ENCODE results near the gene NEK6.

The NEK6 gene

DNA sequence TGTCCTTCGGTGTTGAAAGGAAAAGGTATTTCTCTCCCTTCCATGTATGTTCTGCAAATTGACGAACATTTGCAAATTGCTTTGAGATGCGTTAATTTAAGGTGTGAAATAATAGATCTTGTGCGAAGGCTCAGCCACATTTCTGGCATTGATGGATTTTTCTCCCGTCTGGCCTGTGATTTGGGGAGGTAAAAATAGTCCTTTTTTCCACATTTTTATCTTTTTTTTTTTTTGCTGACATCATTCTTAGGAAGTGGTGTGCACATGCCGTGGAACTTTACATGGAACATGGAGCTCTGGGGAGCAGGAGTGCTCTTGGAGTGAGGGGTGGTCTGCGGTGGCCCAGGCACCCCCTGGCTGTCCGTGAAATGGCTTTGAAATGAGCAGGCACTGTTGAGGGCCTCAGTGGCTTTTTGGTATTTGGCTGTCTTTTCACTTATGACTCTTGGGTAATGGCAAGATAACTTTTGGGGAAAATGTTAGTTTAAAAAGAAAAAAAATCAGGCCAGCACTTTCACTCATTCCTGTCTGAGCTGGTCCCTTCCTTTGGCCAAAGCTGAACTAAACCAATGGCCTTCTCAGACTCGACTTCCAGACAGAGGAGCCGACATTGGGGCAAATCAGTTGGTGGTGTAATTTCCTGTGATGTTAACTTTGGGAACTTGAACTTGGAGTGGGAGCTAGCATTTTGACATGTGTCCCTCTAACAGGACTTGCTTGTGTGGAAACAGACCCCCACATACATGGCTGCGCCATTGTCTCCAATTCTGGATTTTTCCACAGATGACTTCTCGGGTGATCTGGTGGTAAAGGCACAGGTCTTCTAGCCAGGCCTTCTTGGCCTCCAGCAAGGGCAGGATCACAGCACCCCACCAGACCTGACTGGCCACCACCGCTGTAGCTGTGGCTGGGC lies 4.2 kb downstream of the NEK6 start:
- DNase-seq (ENCODE audit: low read depth), result no peak

DNA sequence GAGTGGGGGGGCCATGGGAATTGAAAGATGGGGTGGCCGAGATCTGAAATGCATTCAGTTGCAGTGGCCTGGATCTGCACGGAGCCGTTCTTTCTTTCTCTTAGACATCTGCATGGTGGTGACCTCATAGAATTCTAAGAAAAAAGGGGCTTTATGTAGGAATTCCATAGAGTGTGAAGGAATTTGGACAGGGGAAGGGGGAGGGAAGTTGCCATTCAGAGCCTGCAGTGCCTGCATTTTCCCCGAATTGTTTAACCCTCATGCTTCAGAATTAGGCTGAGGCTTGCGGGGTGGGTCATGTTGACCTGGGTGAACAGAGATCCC lies 4.9 kb downstream of the NEK6 start:
- DNase-seq (ENCODE audit: low read depth), result no peak

DNA sequence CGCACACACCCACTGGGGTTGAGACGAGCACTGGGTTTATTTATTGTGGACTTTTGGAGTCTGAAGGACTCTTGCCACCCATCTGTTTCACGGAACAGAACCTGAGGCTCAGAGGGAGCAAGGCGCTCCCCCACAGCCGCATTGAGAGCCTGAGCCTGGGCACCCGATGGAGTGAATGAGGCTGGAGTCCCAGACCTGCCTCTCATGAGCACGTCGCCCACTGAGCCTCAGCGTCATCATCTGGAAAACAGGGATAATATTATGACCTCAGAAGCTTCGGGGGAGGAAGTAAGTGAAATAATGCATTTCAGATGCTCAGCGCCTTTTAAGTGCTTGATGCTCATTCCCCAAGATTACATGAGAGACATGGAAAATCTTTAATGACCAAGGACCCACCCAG lies 5.5 kb downstream of the NEK6 start:
- no peak for DNase-seq (ENCODE audit: low read depth)

DNA sequence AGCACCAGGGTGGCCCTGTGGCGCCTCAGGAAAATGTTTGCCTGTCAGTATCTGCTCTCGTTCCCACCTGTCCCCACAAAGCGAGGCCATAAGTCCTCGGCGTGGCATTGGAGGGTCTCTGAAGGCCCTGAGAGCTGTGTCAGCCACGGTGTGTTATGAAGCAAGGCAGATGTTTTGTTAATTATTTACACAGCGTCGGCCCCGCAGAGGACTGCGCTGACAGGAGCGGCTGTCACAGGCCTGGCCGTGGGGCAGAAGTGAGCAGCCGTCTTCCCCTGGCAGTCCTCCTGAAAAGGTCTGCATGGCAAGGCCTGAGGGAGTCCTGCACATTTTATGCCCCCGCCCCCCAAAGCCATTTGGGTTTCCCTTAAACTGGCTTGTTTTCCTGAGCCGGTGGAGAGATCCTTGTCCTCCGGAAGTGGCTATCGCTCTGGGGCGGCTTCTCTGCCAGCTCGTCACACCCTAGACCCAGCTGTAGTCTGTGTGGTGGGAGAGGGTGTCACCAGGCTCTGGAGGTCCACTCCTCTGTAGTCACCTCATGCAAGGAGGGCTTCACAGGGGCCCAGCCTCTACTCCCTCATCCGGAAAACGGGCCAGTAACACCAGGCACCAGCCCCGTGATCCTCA lies 6.2 kb downstream of the NEK6 start:
- no peak for DNase-seq (ENCODE audit: low read depth)

DNA sequence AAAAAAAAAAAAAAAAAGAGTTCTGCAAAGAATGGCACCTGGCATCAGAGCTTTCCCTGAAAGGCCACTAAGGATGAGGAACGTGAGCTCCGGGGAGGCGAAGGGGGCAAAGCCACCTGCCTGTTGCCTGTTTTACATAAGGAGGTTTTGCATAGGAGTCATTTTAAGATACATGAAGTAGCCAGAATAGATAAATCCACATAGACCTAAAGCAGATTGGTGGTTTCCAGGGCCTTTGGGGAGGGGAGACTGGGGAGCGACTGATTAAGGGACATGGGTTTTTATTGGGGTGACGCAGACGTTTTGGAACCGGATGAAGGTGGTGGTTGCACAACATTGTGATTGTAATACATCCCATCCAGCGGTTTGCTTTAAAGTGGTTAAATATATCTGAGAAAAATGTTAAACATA lies 7.1 kb downstream of the NEK6 start:
- peak; percentile 79 for DNase-seq (ENCODE audit: low read depth)

DNA sequence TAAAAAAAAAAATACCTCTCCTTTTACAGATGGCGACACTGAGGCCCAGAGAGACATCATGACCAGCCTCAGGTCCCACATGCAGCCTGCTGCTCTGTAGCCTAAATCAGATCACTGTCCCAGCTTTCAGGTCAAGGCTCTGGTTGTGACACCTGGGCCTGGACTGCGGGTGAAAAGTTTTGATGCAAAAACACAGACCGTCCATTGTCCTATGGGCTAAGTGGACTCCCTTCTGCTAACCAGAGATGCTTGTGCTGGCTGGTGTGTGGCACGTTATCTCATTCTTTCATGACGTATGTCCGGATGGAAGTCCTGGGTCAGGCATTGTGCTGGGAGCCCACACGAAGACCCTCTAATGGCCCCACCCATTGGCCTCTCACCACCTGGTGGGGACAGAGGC lies 7.8 kb downstream of the NEK6 start:
- DNase-seq (ENCODE audit: low read depth), result no peak

DNA sequence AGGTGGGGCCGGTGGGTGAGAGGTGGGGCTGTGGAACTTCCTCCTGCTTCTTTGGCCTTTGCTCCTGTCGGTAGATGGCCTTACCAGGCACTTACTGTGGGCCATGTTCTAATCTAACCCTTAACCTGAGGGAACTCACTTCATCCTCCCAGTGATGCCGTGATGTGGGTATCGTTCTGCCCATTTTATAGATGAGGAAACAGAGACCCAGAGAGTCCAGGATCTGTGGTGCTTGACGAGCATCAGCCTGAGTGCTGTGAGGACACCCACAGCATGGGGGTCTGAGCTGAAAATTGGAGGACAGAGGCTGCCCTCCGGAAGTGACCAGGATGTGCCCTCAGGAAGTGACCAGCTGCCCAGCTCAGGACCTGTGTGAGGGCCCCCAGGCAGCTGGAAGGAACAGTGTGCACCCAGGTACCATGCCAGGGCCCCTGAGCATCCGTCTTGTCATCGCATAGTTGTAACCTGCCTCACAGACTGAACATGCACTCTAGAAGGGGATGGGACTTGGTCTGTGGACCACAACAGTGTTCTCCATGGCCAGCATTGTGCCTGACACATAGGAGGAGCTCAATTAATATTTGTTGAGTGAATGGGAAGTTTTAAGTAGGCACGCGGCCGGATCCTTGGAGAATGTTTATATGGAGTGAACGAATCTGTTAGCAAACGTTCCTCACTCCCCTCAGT lies 8.5 kb downstream of the NEK6 start:
- no peak for DNase-seq (ENCODE audit: low read depth)

DNA sequence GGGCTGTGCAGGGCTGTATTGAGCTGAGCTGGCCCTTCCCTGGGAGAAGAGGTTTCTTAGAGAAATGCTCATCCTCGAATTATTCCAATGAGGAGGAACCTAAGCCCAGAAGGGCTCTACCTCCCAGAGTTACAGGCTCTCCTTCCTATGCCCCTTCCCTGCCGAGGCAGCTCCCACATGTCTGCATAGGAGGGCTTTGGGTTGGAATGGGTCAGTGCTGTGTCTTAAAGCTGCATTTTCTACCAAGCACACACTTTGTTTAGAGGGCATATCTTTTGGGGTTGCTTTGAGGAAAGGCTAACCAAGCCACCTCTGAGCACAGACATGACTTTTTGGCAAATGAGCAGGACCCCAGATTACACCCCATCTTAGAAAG lies 9.1 kb downstream of the NEK6 start:
- DNase-seq (ENCODE audit: low read depth), result no peak

DNA sequence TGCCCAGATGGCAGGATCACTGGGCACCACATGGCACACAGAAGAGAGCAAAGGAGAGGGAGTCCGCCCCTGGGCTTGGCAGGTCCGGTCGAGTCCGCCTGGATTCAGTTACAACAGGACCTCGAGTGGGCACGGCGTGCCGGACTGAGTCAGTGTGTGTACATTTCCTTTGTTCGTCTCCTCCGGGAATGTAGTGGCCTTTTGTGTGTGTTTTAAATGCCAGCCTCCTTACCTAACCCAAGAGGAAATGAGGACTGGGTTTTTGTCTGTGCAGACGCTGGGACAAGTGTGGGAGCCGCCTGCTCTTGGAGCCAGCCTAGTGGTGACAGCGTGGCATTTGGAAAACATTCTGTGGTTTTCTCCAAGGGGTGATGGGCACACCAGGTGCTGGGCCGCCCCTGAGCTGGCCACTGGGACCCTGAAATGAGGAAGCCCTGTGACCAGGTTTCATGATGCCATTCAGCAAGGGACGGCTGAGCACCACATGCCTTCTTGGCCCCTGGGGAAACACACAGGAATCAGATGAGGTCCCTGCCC lies 9.6 kb downstream of the NEK6 start:
- no peak for DNase-seq (ENCODE audit: low read depth)

DNA sequence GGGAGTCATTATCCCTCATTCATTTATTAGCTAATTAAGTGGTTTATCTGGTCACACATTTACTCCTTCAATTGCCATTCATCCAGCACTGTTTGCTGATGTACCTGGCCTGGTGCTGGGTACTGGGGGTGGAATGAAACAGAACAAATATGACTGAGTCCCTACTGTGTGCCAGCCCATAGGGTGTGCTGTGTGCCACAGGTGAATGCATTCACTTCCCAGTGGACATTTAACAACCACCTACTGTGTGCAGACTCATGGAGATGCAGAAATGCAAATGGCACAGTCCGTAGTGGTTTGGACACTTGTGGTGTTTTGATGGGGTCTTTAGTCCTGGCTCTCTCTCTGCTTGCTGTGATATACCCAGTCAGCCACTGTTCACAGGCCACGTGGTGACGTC lies 10.5 kb downstream of the NEK6 start:
- no peak for DNase-seq (ENCODE audit: low read depth)

DNA sequence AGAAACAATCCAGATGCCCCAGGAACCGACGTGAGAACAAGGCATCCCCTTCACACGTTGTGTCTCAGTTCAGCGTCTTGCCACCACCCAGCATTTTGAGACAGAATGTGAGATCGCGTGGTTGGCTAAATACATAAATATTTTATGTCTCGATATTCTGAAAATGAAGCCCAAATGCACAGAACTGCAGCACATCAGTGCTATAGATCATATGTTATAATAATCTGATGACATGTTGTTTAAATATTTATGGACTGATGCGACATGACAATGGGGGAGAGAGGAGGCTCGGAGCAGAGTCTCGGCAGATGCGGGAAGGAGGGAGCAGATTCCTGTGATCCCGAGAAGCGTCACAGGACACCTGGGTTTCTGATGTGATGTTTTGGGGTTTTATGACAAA lies 10.9 kb downstream of the NEK6 start:
- DNase-seq (ENCODE audit: low read depth), result no peak

DNA sequence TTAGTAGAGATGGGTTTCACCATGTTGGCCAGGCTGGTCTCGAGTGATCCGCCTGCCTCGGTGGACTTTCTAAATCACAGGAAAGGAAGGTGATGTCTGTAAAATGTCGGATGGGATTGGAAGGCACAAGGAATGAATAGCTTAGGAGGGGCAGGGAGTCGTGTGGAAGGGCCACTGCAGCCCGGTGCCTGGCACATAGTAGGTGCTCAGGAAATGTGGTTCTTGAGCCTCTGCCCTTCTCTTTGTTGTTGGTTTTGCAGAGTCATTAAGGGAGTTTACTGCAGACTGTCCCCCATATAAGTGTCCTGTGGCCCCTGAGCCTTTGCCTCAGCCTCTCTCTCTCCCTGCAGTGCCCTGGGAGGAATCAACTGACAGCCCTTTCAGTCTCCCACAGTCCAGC lies 11.8 kb downstream of the NEK6 start:
- DNase-seq (ENCODE audit: low read depth), result no peak

DNA sequence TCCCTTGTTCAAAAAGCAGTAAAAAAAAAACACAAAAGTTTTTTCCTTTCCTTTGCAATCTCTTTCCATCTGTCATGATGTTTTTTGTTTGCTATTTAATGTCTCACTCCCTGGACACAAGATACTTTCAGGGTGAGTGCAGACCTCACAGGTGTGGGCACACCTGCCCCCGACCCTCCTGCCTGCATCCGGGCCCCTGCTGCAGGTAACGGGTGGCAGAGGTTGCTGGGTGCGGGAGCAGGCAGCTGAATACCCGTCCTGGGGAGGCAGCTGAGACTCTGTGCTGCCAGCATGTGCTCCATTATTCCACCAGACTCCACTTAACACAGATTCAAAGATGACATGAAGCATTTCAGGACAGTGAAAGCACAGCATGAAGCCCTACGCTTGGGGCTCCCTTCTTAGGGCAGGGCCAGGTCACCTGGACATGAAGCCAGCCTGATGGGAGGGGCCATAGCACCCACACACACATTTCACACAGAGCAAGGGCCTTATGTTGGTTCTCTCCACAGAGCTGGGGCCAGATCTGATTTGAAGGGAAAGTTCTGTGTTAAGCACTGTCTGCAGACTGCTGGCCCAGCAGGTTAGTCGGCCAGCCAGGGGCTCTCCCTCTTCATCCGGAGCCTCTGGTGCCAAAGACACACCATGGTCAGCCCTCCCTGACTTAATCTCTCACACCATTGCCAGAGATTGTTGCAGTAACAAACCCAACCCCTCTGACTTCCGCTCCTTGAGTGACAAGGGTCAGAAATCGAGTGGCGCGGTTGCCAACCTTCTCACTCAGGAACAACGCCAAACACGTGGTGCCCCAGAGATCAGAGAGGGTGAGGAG lies 13.0 kb downstream of the NEK6 start:
- no peak for DNase-seq (ENCODE audit: low read depth)

DNA sequence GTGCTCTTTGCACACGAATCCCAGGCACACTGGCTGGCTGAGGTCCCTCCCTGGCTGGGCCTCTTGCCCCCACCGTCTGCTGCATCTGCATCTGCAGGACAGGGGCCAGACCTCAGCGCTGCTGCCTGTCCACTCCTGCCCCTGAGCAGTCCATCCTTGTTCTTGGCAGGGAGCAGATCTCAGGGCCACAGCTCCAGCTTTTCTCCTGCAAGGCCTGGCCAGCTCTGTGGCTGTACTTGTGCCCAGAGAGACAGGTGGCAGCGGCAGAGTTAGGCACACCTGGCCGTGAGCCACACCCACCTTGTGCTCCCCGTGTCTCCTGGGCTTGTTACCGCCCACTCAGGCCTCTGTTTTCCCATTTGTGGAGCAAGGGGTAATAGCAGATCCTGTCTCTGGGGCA lies 13.9 kb downstream of the NEK6 start:
- DNase-seq (ENCODE audit: low read depth), result no peak

DNA sequence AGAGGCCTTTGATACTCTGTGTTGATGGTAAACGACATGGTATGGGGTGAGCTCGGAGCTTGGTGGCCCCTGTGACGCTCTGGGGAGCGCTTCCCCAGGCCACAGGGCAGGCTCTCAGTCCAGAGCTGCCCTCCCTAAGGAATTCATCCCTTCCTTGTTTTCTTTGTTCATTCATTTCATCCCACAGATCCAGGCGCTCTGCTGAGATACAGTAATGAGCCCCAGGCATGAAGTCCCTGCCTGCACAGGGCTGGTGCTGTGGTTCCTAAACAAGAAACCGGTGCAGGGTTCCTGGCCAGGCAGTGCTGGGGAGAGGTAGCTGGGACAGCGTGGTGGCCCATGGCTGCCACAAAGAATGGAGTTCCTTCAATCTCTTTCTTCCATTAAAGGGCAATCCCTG lies 14.4 kb downstream of the NEK6 start:
- no peak for DNase-seq (ENCODE audit: low read depth)

DNA sequence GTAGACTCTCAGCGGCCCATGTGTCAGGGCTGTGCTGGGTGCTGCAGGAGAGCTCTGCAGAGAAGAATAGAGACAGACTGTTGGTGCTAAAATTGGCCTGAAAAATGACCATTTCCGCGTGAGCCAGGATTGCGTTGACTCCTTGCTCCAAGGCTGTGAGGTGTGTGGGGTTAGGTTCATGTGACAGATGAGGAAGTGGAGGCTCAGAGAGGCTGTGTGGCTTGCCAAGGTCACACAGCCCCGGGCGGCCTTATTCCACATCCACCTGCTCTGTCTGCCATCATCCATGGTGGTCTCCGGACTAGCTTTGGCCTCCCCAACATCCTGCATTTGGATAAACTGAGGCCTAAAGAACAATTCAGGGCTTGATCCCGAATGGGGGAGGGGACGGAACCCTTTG lies 15.2 kb downstream of the NEK6 start:
- DNase-seq (ENCODE audit: low read depth), result no peak

DNA sequence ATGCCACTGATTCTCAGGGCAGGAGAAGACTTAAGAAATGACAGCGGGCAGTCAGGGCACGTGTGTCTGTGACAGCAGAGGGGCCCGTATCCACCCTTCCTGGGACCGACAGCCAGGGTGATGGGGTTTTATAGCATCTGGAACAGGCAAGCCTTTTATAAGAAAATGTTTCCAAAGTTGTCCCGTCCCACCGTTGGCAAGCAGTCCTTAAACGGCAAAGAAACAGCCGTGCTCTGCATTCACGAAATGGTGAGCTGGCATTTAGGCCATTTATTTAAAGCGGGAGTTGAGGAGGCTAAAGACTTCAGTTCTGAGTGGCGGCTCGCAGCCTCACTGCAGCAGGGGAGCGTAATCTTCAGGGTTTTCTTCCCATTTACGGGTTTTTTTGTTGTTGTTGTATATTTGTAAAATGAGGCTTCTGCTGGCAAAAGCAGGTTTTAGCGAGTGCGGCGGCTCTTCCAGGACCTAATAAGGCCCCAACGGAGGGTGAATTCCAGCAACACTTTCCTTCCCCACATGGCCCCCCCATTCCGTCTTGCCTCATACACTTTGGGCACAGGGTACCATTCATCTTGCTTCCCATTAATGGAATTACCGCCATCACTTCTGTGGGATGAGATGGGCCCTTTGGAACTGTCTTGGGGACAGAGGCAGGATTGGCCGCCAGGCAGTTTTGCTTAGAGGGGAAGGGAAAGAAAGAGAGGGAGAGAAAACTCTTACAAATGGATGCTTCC lies 15.8 kb downstream of the NEK6 start:
- DNase-seq (ENCODE audit: low read depth), result no peak

DNA sequence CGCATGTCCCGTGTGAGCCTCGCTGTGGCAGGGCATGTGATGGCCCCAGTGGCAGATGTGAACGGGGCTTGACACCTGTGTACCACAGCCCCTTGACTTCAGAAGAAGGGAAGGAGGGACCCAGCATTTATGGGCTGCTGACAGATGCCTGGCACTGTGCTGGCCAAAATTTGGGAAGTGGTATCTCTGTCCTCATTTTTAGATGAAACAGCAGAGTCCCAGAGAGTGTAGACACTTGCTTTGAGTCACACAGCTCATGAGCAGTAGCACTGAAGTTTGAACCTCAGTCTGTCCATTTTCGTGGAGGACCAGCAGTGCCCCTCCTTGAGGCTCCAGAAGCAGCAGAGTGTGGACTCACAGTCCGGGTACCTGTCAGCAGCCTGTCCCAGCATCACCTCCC lies 16.5 kb downstream of the NEK6 start:
- no peak for DNase-seq (ENCODE audit: low read depth)

DNA sequence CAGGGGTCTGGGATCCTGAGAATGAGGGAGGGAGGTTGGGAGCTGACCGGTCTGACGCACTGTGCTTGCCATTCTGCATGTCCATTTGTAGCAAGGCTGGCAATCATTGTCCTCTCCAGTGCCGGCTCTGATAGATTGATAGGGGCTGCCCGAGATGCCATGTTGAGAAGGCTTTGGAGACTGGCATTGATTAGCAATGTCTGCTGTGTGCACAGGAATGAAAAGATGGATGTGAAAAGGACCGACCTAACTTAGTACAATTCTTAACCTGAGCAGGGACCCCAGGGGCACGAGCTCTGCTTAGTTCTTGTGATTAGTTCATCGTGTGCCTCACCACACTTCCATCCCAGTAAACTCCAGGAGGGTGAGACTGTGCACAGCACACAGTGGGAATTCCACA lies 17.0 kb downstream of the NEK6 start:
- DNase-seq (ENCODE audit: low read depth), result no peak

DNA sequence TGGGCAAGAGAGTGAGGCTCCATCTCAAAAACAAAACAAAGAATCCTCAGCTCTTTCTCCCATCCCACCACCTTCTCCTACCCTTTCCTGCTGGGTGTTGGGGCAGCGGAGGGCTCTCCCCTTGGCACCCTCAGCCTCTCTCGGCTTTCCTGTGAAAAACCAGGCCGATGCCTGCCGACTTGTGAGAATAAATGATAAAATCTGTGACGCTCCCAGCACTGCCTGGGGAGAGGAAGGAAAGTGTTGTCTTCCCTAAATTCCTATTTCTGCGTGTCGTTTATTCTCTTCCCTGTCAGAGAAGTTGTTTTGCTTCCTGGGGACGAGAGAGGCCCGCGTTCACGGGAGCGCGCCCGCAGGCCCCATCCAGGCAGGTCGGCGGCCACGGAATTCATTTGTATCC lies 19.7 kb downstream of the NEK6 start:
- DNase-seq (ENCODE audit: low read depth), result no peak

DNA sequence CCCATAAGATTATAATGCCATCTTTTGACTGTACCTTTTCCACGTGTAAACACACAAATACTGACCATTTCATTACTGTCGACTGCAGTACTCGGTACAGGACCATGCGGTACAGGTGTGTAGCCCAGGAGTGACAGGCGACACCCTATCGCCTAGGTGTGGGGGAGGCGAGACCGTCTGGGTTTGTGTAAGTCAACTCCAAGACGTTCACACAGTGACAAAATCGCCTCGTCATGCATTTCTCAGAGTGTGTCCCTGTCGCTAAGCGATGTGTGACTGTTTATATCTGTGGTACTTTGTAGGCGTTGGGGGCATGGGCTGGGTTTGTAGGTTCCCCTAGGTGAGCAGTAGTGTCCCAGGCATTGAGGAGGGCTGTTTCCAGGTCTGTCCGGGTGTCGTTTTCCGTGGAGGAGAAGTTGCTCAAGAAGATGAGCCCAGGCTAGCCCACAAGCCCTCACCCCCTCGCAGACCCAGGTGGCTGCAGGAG lies 20.3 kb downstream of the NEK6 start:
- DNase-seq (ENCODE audit: low read depth), result no peak

Measured in GM04504 (cell line).